K562 (cell line): ENCODE results near the gene MAMDC4. TPM values are rescaled to one million over a fixed set of nuclear protein-coding genes. Genes with fewer than 3 reads are reported as not detected.

Source experiments
- AFF4 ChIP-seq: sonication (generic); formaldehyde crosslinking; IDR thresholded peaks from 2 replicates; pipeline ENCODE4 v1.8.0; 2023; ENCODE audit warnings: mild to moderate bottlenecking, missing genetic modification reagents
- BRF1 ChIP-seq: IDR thresholded peaks from 3 replicates; pipeline ENCODE4 v1.6.1; 2011; ENCODE audit warnings: borderline replicate concordance, mild to moderate bottlenecking; ENCODE audit not compliant: insufficient read length; ENCODE audit errors: extremely low read depth
- FOXP1 ChIP-seq: sonication (generic); formaldehyde crosslinking; IDR thresholded peaks from 2 replicates; pipeline ENCODE4 v1.8.0; 2022; ENCODE audit warnings: mild to moderate bottlenecking, missing genetic modification reagents
- MBD1 ChIP-seq: fragments of 250-450 bp; sonication (Bioruptor Pico); IDR thresholded peaks from 2 replicates; pipeline ENCODE4 v1.8.0; 2022; ENCODE audit warnings: inconsistent platforms
- RBFOX2 ChIP-seq: fragments of 200-400 bp; formaldehyde crosslinking; IDR thresholded peaks from 2 replicates; pipeline ENCODE4 v1.6.1; 2017; ENCODE audit warnings: low read depth, mild to moderate bottlenecking, low read length, moderate library complexity
- SREBF2 ChIP-seq: sonication (generic); formaldehyde crosslinking; IDR thresholded peaks from 2 replicates; pipeline ENCODE4 v1.4.0; 2020; ENCODE audit warnings: mild to moderate bottlenecking, missing genetic modification reagents
- TAF1 ChIP-seq: IDR thresholded peaks from 2 replicates; pipeline ENCODE4 v1.6.1; 2011; ENCODE audit warnings: mild to moderate bottlenecking, low read length, moderate library complexity; ENCODE audit not compliant: insufficient read depth, control insufficient read depth, severe bottlenecking; ENCODE audit errors: extremely low read depth
- TCF3 ChIP-seq: sonication (generic); formaldehyde crosslinking; IDR thresholded peaks from 2 replicates; pipeline ENCODE4 v1.4.0; 2020; ENCODE audit warnings: mild to moderate bottlenecking, missing genetic modification reagents
- UBTF ChIP-seq, 2 experiments: IDR thresholded peaks; 2 replicates each; pipeline ENCODE4 v1.6.1; 2012; ENCODE audit warnings: improper control_type of control experiment in 2 of 2, low read depth in 2 of 2, low read length in 2 of 2, borderline replicate concordance in 1 of 2
- ZNF592 ChIP-seq: fragments of 450-650 bp; IDR thresholded peaks from 2 replicates; pipeline ENCODE4 v1.6.1; 2017; ENCODE audit warnings: antibody characterized with exemption, mild to moderate bottlenecking
- ZNF740 ChIP-seq, 3 experiments: fragments of 200-800 bp in 1 of 3; sonication (Bioruptor generic) in 1 of 3; sonication (generic) in 1 of 3; formaldehyde crosslinking in 1 of 3; IDR thresholded peaks; 2 replicates each; pipeline versions ENCODE4 v1.6.1 to v1.8.0; 2016 to 2022; ENCODE audit warnings: mild to moderate bottlenecking in 2 of 3, missing compliant biosample characterization in 2 of 3, missing genetic modification characterization in 2 of 3, missing genetic modification reagents in 1 of 3
- polyA plus RNA-seq, 8 experiments: library from polyadenylated mRNA; depleted of rRNA in 4 of 8; stranded (reverse) in 5 of 8; unstranded in 3 of 8; fragments of >200 nt; fragmentation: Nextera tagmentation in 2 of 8; fragmentation: Illumina TruSeq in 1 of 8; extraction: Ambion mirVana in 2 of 8; extraction: Trizol in 1 of 8; gene quantifications; 2 replicates each; pipeline versions ENCODE4 v1.2.1 to v1.2.3, GENCODE V29; 2011 to 2014; ENCODE audit warnings: inconsistent platforms in 1 of 8, missing spikeins in 1 of 8
- total RNA-seq, 7 experiments: library from RNA; depleted of rRNA in 6 of 7; stranded (reverse); fragments of >200 nt in 6 of 7; fragmentation: Illumina TruSeq in 2 of 7; extraction: Trizol in 2 of 7; gene quantifications; 2 replicates each; pipeline versions ENCODE4 v1.2.1 to v1.2.3, GENCODE V29; 2011 to 2021; ENCODE audit warnings: low replicate concordance in 1 of 7

Gene MAMDC4
- total and polyA plus RNA-seq, 9 of the 15 experiments (the other 6 are each of a cell fraction or from before 2014, with no cell fraction given): 0.03 to 10.8 (median 1.5) TPM

GRCh38 chr9:136808075-136808805, 43.9 kb upstream of the MAMDC4 start (continued):
- TF ChIP-seq RBFOX2 (peak; percentile 74), AFF4 (0 out of 2 replicates have a peak, but pooled peaks have one; percentile 41), ZNF740 (CRISPR knock-in tag; IDR thresholded peaks at IDR 0.05) (peak; percentile 65; the same call in 1 of the 2 replicates), ZNF740 (tag; IDR thresholded peaks at IDR 0.05) (no peak), UBTF (IDR thresholded peaks at IDR 0.05; ENCODE audit: borderline replicate concordance in 1 of 2, low read depth in 2 of 2, low read length in 2 of 2) (peak in 1 of 2 experiments; percentile 49; a peak in 1 of 4 replicates), FOXP1 (CRISPR knock-in tag) (no peak), BRF1 (no peak), TAF1 (no peak), TCF3 (CRISPR knock-in tag) (no peak), MBD1 (CRISPR knock-in tag) (no peak), SREBF2 (CRISPR knock-in tag) (no peak), ZNF592 (0 out of 2 replicates have a peak, but pooled peaks have one; percentile 13)
